Gastroesophageal sphincter (tissue), 4 donors: Measurements from ENCODE around the gene NELL1. TPM values are rescaled to one million over a fixed set of nuclear protein-coding genes. Genes with fewer than 3 reads are reported as not detected.

ENCODE experiments used
- ATAC-seq: fragments of 150-250 bp; one replicate; pipeline ENCODE4 v1.9.1; 2016; ENCODE audit warnings: mild to moderate bottlenecking, moderate library complexity
- H3K27ac ChIP-seq, 4 donors: fragments of 200-600 bp; sonication (generic) in 3 of 4; 1 replicate in 3 of 4; 2 replicates in 1 of 4; pipeline ENCODE4 v1.5.1; 2016 to 2019
- H3K27me3 ChIP-seq: fragments of 200-600 bp; sonication (generic); one replicate; pipeline ENCODE4 v1.5.1; 2019
- H3K36me3 ChIP-seq, 2 donors: fragments of 200-600 bp; sonication (generic); one replicate each; pipeline ENCODE4 v1.5.1; 2019; ENCODE audit warnings: control low read depth in 1 of 2
- H3K4me1 ChIP-seq, 3 donors: fragments of 200-600 bp; sonication (generic); 1 replicate in 2 of 3; 2 replicates in 1 of 3; pipeline ENCODE4 v1.5.1; 2016 to 2019; ENCODE audit warnings: control low read depth in 2 of 3
- H3K4me3 ChIP-seq, 2 donors: fragments of 200-600 bp; sonication (generic); one replicate each; pipeline ENCODE4 v1.5.1; 2019; ENCODE audit warnings: mild to moderate bottlenecking in 1 of 2, moderate library complexity in 1 of 2
- H3K9me3 ChIP-seq, 3 donors: fragments of 200-600 bp; sonication (generic); one replicate each; pipeline ENCODE4 v1.5.1; 2017 to 2019; ENCODE audit warnings: control low read depth in 2 of 3
- EP300 ChIP-seq: sonication (generic); formaldehyde crosslinking; IDR thresholded peaks from one replicate; pipeline ENCODE4 v1.6.1; 2017; ENCODE audit warnings: antibody characterized with exemption, mild to moderate bottlenecking
- POLR2A ChIP-seq, 2 donors: fragments of 450-650 bp; IDR thresholded peaks; one replicate each; pipeline ENCODE4 v1.6.1; 2017; ENCODE audit warnings: antibody characterized with exemption in 2 of 2, mild to moderate bottlenecking in 2 of 2, moderate library complexity in 1 of 2
- POLR2AphosphoS5 ChIP-seq: sonication (generic); formaldehyde crosslinking; IDR thresholded peaks from one replicate; pipeline ENCODE4 v1.6.1; 2017; ENCODE audit warnings: antibody characterized with exemption
- WGBS, 2 donors: methylation state at CpG; one replicate each; pipeline ENCODE4 v1.1.5; 2018; ENCODE audit warnings: low coverage in 1 of 2; 5-methylcytosine and 5-hydroxymethylcytosine counted together
- total RNA-seq, 4 donors: library from RNA; depleted of rRNA; stranded (reverse); fragments of >200 nt; gene quantifications; one replicate each; pipeline ENCODE4 v1.1.0, GENCODE V29; 2016
- TF ChIP-seq, protein P1 (sequence below), 4 experiments: fragments of 200-600 bp in 2 of 4; fragments of 450-650 bp in 2 of 4; sonication (generic) in 1 of 4; IDR thresholded peaks; one replicate each; pipeline ENCODE4 v1.5.1; 2017 to 2019; ENCODE audit warnings: antibody characterized with exemption in 4 of 4, mild to moderate bottlenecking in 2 of 4, moderate library complexity in 2 of 4

Gene NELL1
- total RNA-seq, 4 donors from 2014 or later = 0.27 to 3.0 (median 1.5) TPM

DNA sequence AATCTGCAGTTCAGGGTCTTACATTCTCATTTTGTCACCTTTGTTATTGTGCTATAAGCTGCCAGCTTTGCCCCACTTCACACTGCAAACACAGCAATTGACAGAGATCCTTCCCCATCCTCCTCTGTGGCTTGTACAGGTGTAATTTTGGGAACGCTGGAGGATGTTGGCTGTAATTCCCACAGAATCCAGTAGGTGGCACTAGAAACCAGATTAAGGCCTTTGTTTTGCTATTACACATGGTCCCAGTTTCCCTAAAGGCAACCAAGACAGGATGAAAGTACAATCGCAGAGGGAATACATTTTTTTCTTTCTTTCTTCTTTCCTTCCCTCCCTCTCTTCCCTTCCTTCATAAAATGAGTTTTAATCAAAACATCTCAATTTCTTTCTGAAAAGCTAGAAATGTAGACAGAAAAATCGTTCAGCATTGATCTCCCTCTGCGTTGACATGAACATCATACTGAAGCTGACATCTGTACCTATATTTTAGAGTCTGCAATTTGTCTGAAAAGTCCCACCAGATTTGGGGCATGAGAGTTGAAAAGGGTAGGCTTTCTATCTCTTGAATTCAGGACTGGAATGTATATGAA, 21.3 kb upstream of the NELL1 start:
- H3K27me3 ChIP-seq = peaks cover 5% of the 10 kb centered on the region
- TF ChIP-seq EP300 = no peak
- no peak for TF ChIP-seq POLR2AphosphoS5
- TF ChIP-seq, protein P1, sequence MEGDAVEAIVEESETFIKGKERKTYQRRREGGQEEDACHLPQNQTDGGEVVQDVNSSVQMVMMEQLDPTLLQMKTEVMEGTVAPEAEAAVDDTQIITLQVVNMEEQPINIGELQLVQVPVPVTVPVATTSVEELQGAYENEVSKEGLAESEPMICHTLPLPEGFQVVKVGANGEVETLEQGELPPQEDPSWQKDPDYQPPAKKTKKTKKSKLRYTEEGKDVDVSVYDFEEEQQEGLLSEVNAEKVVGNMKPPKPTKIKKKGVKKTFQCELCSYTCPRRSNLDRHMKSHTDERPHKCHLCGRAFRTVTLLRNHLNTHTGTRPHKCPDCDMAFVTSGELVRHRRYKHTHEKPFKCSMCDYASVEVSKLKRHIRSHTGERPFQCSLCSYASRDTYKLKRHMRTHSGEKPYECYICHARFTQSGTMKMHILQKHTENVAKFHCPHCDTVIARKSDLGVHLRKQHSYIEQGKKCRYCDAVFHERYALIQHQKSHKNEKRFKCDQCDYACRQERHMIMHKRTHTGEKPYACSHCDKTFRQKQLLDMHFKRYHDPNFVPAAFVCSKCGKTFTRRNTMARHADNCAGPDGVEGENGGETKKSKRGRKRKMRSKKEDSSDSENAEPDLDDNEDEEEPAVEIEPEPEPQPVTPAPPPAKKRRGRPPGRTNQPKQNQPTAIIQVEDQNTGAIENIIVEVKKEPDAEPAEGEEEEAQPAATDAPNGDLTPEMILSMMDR (IDR thresholded peaks at IDR 0.05) = peak; percentile 76 to 89 (median 84)
- no peak for TF ChIP-seq POLR2A (IDR thresholded peaks at IDR 0.05)
- WGBS, 2 donors = 48 to 61% methylated on average over 3 of the region's 4 CpGs
- H3K27ac ChIP-seq = no peak overlapping the region
- H3K4me3 ChIP-seq = no peak overlapping the region
- ATAC-seq = no peak
- no peaks in the 10 kb centered on the region for H3K4me1 ChIP-seq
- no peaks in the 10 kb centered on the region for H3K9me3 ChIP-seq
- H3K36me3 ChIP-seq = no peaks in the 10 kb centered on the region

DNA sequence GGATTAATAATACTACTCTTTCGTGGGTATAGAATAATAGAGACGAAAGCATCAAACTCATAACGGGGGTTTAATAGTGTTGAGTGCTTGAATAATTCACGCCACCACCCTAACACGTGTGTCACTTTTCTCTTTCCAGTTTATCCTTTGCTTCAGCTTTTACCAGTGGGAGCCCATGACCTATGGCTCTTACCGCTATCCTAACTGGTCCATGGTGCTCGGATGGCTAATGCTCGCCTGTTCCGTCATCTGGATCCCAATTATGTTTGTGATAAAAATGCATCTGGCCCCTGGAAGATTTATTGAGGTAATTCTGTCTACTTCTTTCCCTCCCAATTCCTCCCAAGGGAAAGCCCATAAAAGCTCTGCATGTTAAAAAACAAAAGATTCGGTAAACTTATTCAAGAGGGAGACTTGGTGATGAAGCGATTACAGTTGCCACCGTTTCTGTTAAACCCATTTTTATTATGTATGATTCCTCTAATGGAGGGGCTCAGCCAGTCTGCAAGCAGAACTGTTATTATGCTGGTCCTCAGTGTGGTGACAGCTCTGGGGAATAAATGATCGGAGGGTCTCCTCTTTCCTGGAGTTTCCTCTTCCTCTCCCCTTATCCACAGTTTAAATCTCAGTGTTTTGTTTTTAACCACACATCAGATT, 17.1 kb upstream of the NELL1 start:
- ATAC-seq = no peak
- H3K27ac ChIP-seq = no peak overlapping the region
- H3K27me3 ChIP-seq = peaks cover 7% of the 10 kb centered on the region
- TF ChIP-seq, protein P1 (IDR thresholded peaks at IDR 0.05) = no peak
- TF ChIP-seq POLR2A (IDR thresholded peaks at IDR 0.05) = no peak
- no peak for TF ChIP-seq POLR2AphosphoS5
- no peak for TF ChIP-seq EP300
- no peaks in the 10 kb centered on the region for H3K9me3 ChIP-seq
- no peak overlapping the region for H3K4me3 ChIP-seq
- 88 to 90% methylated on average over 11 to 13 of the region's 13 CpGs for WGBS, 2 donors
- H3K4me1 ChIP-seq = no peaks in the 10 kb centered on the region
- H3K36me3 ChIP-seq = no peaks in the 10 kb centered on the region

DNA sequence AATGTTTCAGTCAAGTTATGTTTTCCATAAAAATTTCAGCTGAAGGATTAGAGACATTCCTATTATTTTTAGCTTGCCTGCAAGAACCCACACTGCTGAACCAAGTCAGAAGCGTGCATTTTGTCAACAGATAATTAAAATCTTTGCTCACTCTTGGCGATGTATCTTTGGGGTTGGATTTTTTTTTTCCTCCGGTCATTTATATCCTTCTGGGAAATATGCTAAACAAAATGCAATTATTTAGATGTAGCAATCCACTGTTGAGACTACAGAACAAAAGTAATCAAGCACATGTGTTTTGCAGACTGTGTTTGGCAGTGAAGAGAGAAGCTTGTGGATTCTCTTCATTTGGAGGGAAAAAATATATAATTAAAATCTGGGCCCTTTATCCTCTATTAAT, 15.3 kb upstream of the NELL1 start:
- Histone ChIP-seq H3K27ac (no peak overlapping the region), H3K4me1 (no peaks in the 10 kb centered on the region), H3K36me3 (no peaks in the 10 kb centered on the region), H3K27me3 (peaks cover 9% of the 10 kb centered on the region), H3K9me3 (no peaks in the 10 kb centered on the region), H3K4me3 (no peak overlapping the region)
- no peak for ATAC-seq
- no peak for TF ChIP-seq POLR2A (IDR thresholded peaks at IDR 0.05)
- TF ChIP-seq, protein P1 (IDR thresholded peaks at IDR 0.05) = no peak
- no peak for TF ChIP-seq EP300
- 36 to 52% methylated on average over 3 of the region's 3 CpGs for WGBS, 2 donors

DNA sequence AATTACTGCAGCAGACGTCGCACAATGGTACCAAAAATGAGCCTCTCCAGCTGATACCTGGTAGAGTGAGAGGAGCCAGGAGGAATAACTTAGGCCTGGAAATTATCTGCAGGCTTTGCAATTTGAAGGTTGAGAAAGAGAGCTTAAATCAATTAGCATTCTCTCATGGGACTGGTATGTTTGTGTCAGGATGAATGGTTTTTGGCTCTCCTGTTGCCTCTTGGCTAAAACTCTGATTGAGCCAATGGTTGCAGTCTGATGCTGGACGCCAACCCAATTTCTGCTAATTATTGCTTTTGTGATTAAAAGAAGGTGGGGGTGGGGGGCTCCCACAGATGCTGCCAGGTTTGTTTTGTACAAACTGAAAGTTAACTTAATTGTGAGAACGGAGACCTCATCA, 12.5 kb upstream of the NELL1 start:
- Histone ChIP-seq H3K27ac (no peak overlapping the region), H3K36me3 (no peaks in the 10 kb centered on the region), H3K9me3 (no peaks in the 10 kb centered on the region), H3K4me1 (no peaks in the 10 kb centered on the region), H3K27me3 (peaks cover 5% of the 10 kb centered on the region), H3K4me3 (no peak overlapping the region)
- no peak for ATAC-seq
- 71 to 85% methylated on average over 4 of the region's 4 CpGs for WGBS, 2 donors
- TF ChIP-seq POLR2AphosphoS5 = no peak
- no peak for TF ChIP-seq POLR2A (IDR thresholded peaks at IDR 0.05)
- TF ChIP-seq, protein P1 (IDR thresholded peaks at IDR 0.05) = no peak
- TF ChIP-seq EP300 = no peak

DNA sequence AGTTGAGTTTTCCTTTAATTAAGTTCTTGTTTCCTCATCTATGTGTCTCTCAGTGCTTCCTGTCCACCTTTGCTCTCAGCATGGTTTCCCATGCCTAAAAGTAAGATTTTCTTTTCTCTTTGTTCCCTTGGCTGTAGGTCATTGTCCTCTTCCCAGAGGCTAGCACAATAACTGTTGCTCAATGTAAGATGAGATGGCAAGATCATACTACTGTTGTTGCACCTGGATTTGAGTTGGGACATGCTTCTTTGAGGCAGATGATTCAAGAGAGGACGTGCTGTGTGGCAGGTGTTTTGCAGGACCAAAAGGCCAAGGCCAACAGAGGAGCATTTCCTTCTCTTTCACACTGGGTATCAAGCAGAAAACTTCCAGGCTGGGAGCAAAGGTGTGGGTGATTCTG, 11.3 kb upstream of the NELL1 start:
- TF ChIP-seq, protein P1 (IDR thresholded peaks at IDR 0.05) = no peak
- TF ChIP-seq POLR2A (IDR thresholded peaks at IDR 0.05) (no peak), POLR2AphosphoS5 (no peak), EP300 (no peak)
- peaks cover 5% of the 10 kb centered on the region for H3K27me3 ChIP-seq

More for the DNA sequence above, 11.3 kb upstream of the NELL1 start:
- no peak for ATAC-seq
- Histone ChIP-seq H3K36me3 (no peaks in the 10 kb centered on the region), H3K9me3 (no peaks in the 10 kb centered on the region), H3K27ac (no peak overlapping the region), H3K4me3 (no peak overlapping the region), H3K4me1 (no peaks in the 10 kb centered on the region)
- WGBS, 2 donors = 67% methylated on average over 1 of the region's 1 CpG; no CpG with 5 or more reads in 1 of the 2 donors
